Smooth muscle cell (in vitro differentiated cells): ENCODE data around the gene POGLUT3. TPM values are rescaled to one million over a fixed set of nuclear protein-coding genes. Genes with fewer than 3 reads are reported as not detected.

Source experiments
- DNase-seq: peaks from one replicate; lab custom pipeline; 2025; ENCODE audit not compliant: unreplicated experiment; lab: John Stamatoyannopoulos, UW
- H2AFZ ChIP-seq: fragments of 200-600 bp; sonication (generic); 2 replicates; pipeline ENCODE4 v1.6.0; 2016; ENCODE audit warnings: antibody characterized with exemption, low read depth, mild to moderate bottlenecking
- H3F3A ChIP-seq: fragments of 200-600 bp; sonication (generic); 2 replicates; pipeline ENCODE4 v1.6.0; 2017; ENCODE audit warnings: antibody characterized with exemption, low read depth
- H3K27ac ChIP-seq: fragments of 200-600 bp; sonication (generic); 2 replicates; pipeline ENCODE4 v1.5.1; 2016; ENCODE audit warnings: low read depth, mild to moderate bottlenecking
- H3K27me3 ChIP-seq: fragments of 200-600 bp; sonication (generic); 2 replicates; pipeline ENCODE4 v1.6.1; 2016; ENCODE audit warnings: low read depth, mild to moderate bottlenecking
- H3K36me3 ChIP-seq: fragments of 200-600 bp; sonication (generic); 2 replicates; pipeline ENCODE4 v1.5.1; 2016; ENCODE audit warnings: low read depth
- H3K4me1 ChIP-seq: fragments of 200-600 bp; sonication (generic); 2 replicates; pipeline ENCODE4 v1.5.1; 2016; ENCODE audit warnings: low read depth
- H3K4me2 ChIP-seq: fragments of 200-600 bp; sonication (generic); 2 replicates; pipeline ENCODE4 v1.6.0; 2016; ENCODE audit warnings: mild to moderate bottlenecking
- H3K4me3 ChIP-seq: fragments of 200-600 bp; sonication (generic); 2 replicates; pipeline ENCODE4 v1.5.1; 2016; ENCODE audit warnings: mild to moderate bottlenecking
- H3K79me2 ChIP-seq: fragments of 200-600 bp; sonication (generic); 2 replicates; pipeline ENCODE4 v1.6.0; 2016; ENCODE audit warnings: low read depth, mild to moderate bottlenecking
- H3K9ac ChIP-seq: fragments of 200-600 bp; sonication (generic); 2 replicates; pipeline ENCODE4 v1.6.0; 2016; ENCODE audit warnings: low read depth
- H3K9me3 ChIP-seq: fragments of 200-600 bp; sonication (generic); replicated peaks from 2 replicates; pipeline ENCODE4 v1.5.1; 2016; ENCODE audit warnings: low read depth
- H4K20me1 ChIP-seq: fragments of 200-600 bp; sonication (generic); 2 replicates; pipeline ENCODE4 v1.6.0; 2016; ENCODE audit warnings: low read depth
- CTCF ChIP-seq: fragments of 200-600 bp; sonication (generic); IDR thresholded peaks from 2 replicates; pipeline ENCODE4 v1.5.1; 2017; ENCODE audit warnings: borderline replicate concordance, mild to moderate bottlenecking, antibody characterized with exemption; ENCODE audit not compliant: insufficient read depth, poor library complexity, severe bottlenecking
- WGBS: methylation state at CpG from one replicate; pipeline ENCODE4 v1.1.7; 2016; ENCODE audit warnings: low lambda C conversion rate; 5-methylcytosine and 5-hydroxymethylcytosine counted together
- polyA plus RNA-seq: library from polyadenylated mRNA; unstranded; fragments of >200 nt; fragmentation: Nextera tagmentation; extraction: Ambion mirVana; gene quantifications from 2 replicates; pipeline ENCODE4 v1.2.1, GENCODE V29; 2016
- total RNA-seq: library from RNA; depleted of rRNA; stranded (reverse); fragments of >200 nt; gene quantifications from 2 replicates; pipeline ENCODE4 v1.2.3, GENCODE V29; 2014

Gene POGLUT3
- total and polyA plus RNA-seq, 2 experiments from 2014 or later, result 34.4 to 50.4 TPM

- Histone ChIP-seq H3K27ac (no peak overlapping the region), H3K4me1 (peaks cover 11% of the 10 kb centered on the region), H3K4me2 (no peak overlapping the region), H3K9me3 (no peaks in the 10 kb centered on the region), H3F3A (no peaks in the 10 kb centered on the region), H4K20me1 (no peaks in the 10 kb centered on the region), H3K79me2 (no peaks in the 10 kb centered on the region), H3K36me3 (no peaks in the 10 kb centered on the region), H3K27me3 (no peaks in the 10 kb centered on the region), H2AFZ (no peak overlapping the region), H3K4me3 (no peak overlapping the region), H3K9ac (no peak overlapping the region)
- no peak for DNase-seq
- no peak for TF ChIP-seq CTCF
Observed at GRCh38 chr11:108541531-108541930, 43.3 kb upstream of the POGLUT3 start.

- no peak for DNase-seq
- no peak for TF ChIP-seq CTCF
- WGBS, result 92% methylated on average over 4 of the region's 4 CpGs
Observed at GRCh38 chr11:108538502-108538901, 40.3 kb upstream of the POGLUT3 start.

GRCh38 chr11:108538022-108538424, 39.8 kb upstream of the POGLUT3 start:
- no peaks in the 10 kb centered on the region for H3K27me3 ChIP-seq
- H3K9me3 ChIP-seq, result no peaks in the 10 kb centered on the region
- H3F3A ChIP-seq, result no peaks in the 10 kb centered on the region
- no peaks in the 10 kb centered on the region for H3K79me2 ChIP-seq
- no peak overlapping the region for H2AFZ ChIP-seq
- peak overlapping the region; percentile 12 for H3K9ac ChIP-seq
- no peak overlapping the region for H3K4me3 ChIP-seq
- no peaks in the 10 kb centered on the region for H3K36me3 ChIP-seq
- no peaks in the 10 kb centered on the region for H4K20me1 ChIP-seq
- TF ChIP-seq CTCF, result no peak
- peak overlapping the region; percentile 43 for H3K27ac ChIP-seq
- peaks cover 11% of the 10 kb centered on the region for H3K4me1 ChIP-seq
- H3K4me2 ChIP-seq, result peak overlapping the region; percentile 52
- no peak for DNase-seq
- 59% methylated on average over 8 of the region's 8 CpGs for WGBS

More at GRCh38 chr11:108538502-108538901, 40.3 kb upstream of the POGLUT3 start:
- H3K9me3 ChIP-seq, result no peaks in the 10 kb centered on the region
- H3K9ac ChIP-seq, result peak overlapping the region; percentile 12
- H3F3A ChIP-seq, result no peaks in the 10 kb centered on the region
- no peak overlapping the region for H2AFZ ChIP-seq
- peaks cover 11% of the 10 kb centered on the region for H3K4me1 ChIP-seq
- peak overlapping the region; percentile 43 for H3K27ac ChIP-seq
- no peak overlapping the region for H3K4me2 ChIP-seq
- no peaks in the 10 kb centered on the region for H3K27me3 ChIP-seq
- no peak overlapping the region for H3K4me3 ChIP-seq
- no peaks in the 10 kb centered on the region for H4K20me1 ChIP-seq
- no peaks in the 10 kb centered on the region for H3K36me3 ChIP-seq
- no peaks in the 10 kb centered on the region for H3K79me2 ChIP-seq

- Histone ChIP-seq H3K9ac (no peak overlapping the region), H3K27me3 (no peaks in the 10 kb centered on the region), H3F3A (no peaks in the 10 kb centered on the region), H4K20me1 (no peaks in the 10 kb centered on the region), H2AFZ (no peak overlapping the region), H3K9me3 (no peaks in the 10 kb centered on the region), H3K27ac (peak overlapping the region; percentile 43), H3K36me3 (no peaks in the 10 kb centered on the region), H3K4me1 (peaks cover 11% of the 10 kb centered on the region), H3K4me2 (no peak overlapping the region), H3K79me2 (no peaks in the 10 kb centered on the region), H3K4me3 (no peak overlapping the region)
- no peak for TF ChIP-seq CTCF
- DNase-seq, result no peak
- WGBS, result 76% methylated on average over 5 of the region's 5 CpGs
Observed at GRCh38 chr11:108536783-108537182, 38.6 kb upstream of the POGLUT3 start.
